ENCODE results near the gene AUTS2. TPM values are rescaled to one million over a fixed set of nuclear protein-coding genes. Genes with fewer than 3 reads are reported as not detected.
A peak's percentile ranks its signal among the peaks of the same experiment; 100 is the strongest.

AUTS2 gene
- total and polyA plus RNA-seq, 2 donors (not counting 1 experiment from before 2014, with no cell fraction given) = 0.60 to 9.1 TPM

DNA sequence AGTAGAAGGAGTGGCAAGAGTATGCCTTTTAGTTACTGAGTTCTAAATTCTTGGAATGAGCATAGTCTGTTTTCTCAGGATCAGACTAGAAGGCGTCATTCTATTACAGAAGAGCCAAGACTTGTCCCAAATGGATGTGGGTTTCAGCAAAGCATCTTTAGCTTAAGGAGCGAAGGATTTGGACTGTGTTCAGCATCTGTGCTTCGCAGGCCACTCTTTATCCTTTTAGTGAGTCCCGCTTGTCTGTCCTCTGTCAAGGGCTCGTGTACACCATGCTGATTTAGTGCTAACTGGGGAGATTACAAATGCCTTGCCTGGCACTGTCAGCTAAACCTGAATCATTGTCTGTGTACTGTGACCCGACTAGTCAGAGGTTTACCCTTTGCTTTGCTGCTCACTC, 465.7 kb downstream of the AUTS2 start:
- H3K9ac ChIP-seq (ENCODE audit: insufficient read depth, low read length) = no peak overlapping the region
- H3K9me3 ChIP-seq (ENCODE audit: control insufficient read depth, insufficient read depth, low read depth, low read length) = no peaks in the 10 kb centered on the region
- H3K27me3 ChIP-seq (ENCODE audit: control insufficient read depth, insufficient read depth, low read length) = no peaks in the 10 kb centered on the region
- H3K4me1 ChIP-seq (ENCODE audit: control insufficient read depth, extremely low read depth, insufficient read depth, low read length) = no peaks in the 10 kb centered on the region
- H4K20me1 ChIP-seq (ENCODE audit: control insufficient read depth, extremely low read depth, insufficient read depth, low read length) = no peaks in the 10 kb centered on the region
- peak in 1 of 2 donors; percentile 9 for DNase-seq (ENCODE audit: low read depth in 2 of 2)
- H3K27ac ChIP-seq (ENCODE audit: insufficient read depth, low read length) = no peak overlapping the region
- H3K4me3 ChIP-seq (replicated peaks in 1 of 4; ENCODE audit: control extremely low read depth in 1 of 4, insufficient read depth in 1 of 4, low read depth in 3 of 4, low read length in 4 of 4) = no peak overlapping the region
- H3K4me2 ChIP-seq (ENCODE audit: extremely low read depth, insufficient read depth, low read length) = no peak overlapping the region
- no peaks in the 10 kb centered on the region for H3K79me2 ChIP-seq (ENCODE audit: control insufficient read depth, insufficient read depth, low read length)
- TF ChIP-seq EZH2 (IDR thresholded peaks at IDR 0.05; ENCODE audit: low read length, missing control alignments) = no peak
- TF ChIP-seq, protein P1, sequence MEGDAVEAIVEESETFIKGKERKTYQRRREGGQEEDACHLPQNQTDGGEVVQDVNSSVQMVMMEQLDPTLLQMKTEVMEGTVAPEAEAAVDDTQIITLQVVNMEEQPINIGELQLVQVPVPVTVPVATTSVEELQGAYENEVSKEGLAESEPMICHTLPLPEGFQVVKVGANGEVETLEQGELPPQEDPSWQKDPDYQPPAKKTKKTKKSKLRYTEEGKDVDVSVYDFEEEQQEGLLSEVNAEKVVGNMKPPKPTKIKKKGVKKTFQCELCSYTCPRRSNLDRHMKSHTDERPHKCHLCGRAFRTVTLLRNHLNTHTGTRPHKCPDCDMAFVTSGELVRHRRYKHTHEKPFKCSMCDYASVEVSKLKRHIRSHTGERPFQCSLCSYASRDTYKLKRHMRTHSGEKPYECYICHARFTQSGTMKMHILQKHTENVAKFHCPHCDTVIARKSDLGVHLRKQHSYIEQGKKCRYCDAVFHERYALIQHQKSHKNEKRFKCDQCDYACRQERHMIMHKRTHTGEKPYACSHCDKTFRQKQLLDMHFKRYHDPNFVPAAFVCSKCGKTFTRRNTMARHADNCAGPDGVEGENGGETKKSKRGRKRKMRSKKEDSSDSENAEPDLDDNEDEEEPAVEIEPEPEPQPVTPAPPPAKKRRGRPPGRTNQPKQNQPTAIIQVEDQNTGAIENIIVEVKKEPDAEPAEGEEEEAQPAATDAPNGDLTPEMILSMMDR (conservative IDR thresholded peaks at IDR 0.05 in 1 of 2, IDR thresholded peaks at IDR 0.05 in 1 of 2; ENCODE audit: low read depth in 1 of 2, low read length in 2 of 2) = no peak
- H2AFZ ChIP-seq (ENCODE audit: low read length) = no peak overlapping the region
- H3K36me3 ChIP-seq (ENCODE audit: control insufficient read depth, insufficient read depth, low read length) = no peaks in the 10 kb centered on the region

DNA sequence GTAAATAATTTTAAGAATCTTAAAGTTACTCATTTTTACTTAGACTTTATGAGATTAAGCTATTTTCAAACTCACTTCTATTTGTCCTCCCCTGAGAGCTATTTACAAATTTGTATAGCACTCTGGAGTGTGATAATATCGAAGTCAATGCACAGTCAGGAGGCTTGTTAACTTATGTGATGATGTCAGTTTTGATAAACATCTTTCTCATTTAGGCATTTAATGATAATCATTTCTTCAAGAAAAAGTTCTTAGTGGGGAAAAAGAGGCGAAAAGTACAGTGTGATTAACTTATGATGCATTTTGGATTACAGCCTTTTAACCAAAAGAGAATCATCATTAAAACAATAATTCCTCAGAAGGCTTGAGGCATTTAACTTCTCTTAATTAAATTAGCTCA, 468.6 kb downstream of the AUTS2 start:
- no peak for TF ChIP-seq EZH2 (IDR thresholded peaks at IDR 0.05; ENCODE audit: low read length, missing control alignments)
- TF ChIP-seq, protein P1 (conservative IDR thresholded peaks at IDR 0.05 in 1 of 2, IDR thresholded peaks at IDR 0.05 in 1 of 2; ENCODE audit: low read depth in 1 of 2, low read length in 2 of 2) = no peak
- Histone ChIP-seq H2AFZ (ENCODE audit: low read length) (no peak overlapping the region), H3K27ac (ENCODE audit: insufficient read depth, low read length) (no peak overlapping the region), H3K79me2 (ENCODE audit: control insufficient read depth, insufficient read depth, low read length) (no peaks in the 10 kb centered on the region), H3K4me2 (ENCODE audit: extremely low read depth, insufficient read depth, low read length) (no peak overlapping the region), H3K9me3 (ENCODE audit: control insufficient read depth, insufficient read depth, low read depth, low read length) (no peaks in the 10 kb centered on the region), H4K20me1 (ENCODE audit: control insufficient read depth, extremely low read depth, insufficient read depth, low read length) (no peaks in the 10 kb centered on the region), H3K4me3 (replicated peaks in 1 of 4; ENCODE audit: control extremely low read depth in 1 of 4, insufficient read depth in 1 of 4, low read depth in 3 of 4, low read length in 4 of 4) (no peak overlapping the region), H3K9ac (ENCODE audit: insufficient read depth, low read length) (no peak overlapping the region), H3K27me3 (ENCODE audit: control insufficient read depth, insufficient read depth, low read length) (no peaks in the 10 kb centered on the region), H3K36me3 (ENCODE audit: control insufficient read depth, insufficient read depth, low read length) (no peaks in the 10 kb centered on the region), H3K4me1 (ENCODE audit: control insufficient read depth, extremely low read depth, insufficient read depth, low read length) (no peaks in the 10 kb centered on the region)
- DNase-seq (ENCODE audit: low read depth in 2 of 2) = no peak

DNA sequence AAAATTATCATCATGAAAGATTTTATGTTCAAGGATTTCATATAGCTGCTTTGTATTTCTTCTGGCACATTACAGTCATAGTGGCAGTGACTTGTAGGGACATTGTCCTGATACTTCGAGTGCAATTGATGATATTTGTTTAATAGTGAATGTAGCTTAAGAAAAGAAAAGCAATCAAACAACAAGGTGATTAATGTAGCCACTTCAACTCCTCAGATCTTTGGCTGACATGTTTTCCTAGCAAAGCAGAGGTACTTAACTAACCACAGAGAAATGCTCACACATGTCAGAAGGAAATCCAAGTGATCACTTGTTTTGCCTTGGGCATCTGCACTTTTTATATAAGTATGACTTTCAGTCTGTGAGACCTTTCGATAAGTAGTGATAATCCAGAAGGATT, 470.3 kb downstream of the AUTS2 start:
- Histone ChIP-seq H2AFZ (ENCODE audit: low read length) (no peak overlapping the region), H3K36me3 (ENCODE audit: control insufficient read depth, insufficient read depth, low read length) (no peaks in the 10 kb centered on the region), H3K79me2 (ENCODE audit: control insufficient read depth, insufficient read depth, low read length) (no peaks in the 10 kb centered on the region), H3K4me1 (ENCODE audit: control insufficient read depth, extremely low read depth, insufficient read depth, low read length) (no peaks in the 10 kb centered on the region), H3K27ac (ENCODE audit: insufficient read depth, low read length) (no peak overlapping the region), H3K9me3 (ENCODE audit: control insufficient read depth, insufficient read depth, low read depth, low read length) (no peaks in the 10 kb centered on the region), H3K27me3 (ENCODE audit: control insufficient read depth, insufficient read depth, low read length) (no peaks in the 10 kb centered on the region), H3K4me3 (replicated peaks in 1 of 4; ENCODE audit: control extremely low read depth in 1 of 4, insufficient read depth in 1 of 4, low read depth in 3 of 4, low read length in 4 of 4) (no peak overlapping the region), H3K4me2 (ENCODE audit: extremely low read depth, insufficient read depth, low read length) (no peak overlapping the region), H4K20me1 (ENCODE audit: control insufficient read depth, extremely low read depth, insufficient read depth, low read length) (no peaks in the 10 kb centered on the region), H3K9ac (ENCODE audit: insufficient read depth, low read length) (no peak overlapping the region)
- no peak for DNase-seq (ENCODE audit: low read depth in 2 of 2)
- no peak for TF ChIP-seq EZH2 (IDR thresholded peaks at IDR 0.05; ENCODE audit: low read length, missing control alignments)
- TF ChIP-seq, protein P1 (conservative IDR thresholded peaks at IDR 0.05 in 1 of 2, IDR thresholded peaks at IDR 0.05 in 1 of 2; ENCODE audit: low read depth in 1 of 2, low read length in 2 of 2) = no peak
